Measurements from ENCODE around the gene RHEB.
"Not testable (repeated sequence)": the region's sequence is repeated elsewhere in the genome, so short reads cannot be mapped to it uniquely, and the experiment has no call there.

The RHEB gene

DNA sequence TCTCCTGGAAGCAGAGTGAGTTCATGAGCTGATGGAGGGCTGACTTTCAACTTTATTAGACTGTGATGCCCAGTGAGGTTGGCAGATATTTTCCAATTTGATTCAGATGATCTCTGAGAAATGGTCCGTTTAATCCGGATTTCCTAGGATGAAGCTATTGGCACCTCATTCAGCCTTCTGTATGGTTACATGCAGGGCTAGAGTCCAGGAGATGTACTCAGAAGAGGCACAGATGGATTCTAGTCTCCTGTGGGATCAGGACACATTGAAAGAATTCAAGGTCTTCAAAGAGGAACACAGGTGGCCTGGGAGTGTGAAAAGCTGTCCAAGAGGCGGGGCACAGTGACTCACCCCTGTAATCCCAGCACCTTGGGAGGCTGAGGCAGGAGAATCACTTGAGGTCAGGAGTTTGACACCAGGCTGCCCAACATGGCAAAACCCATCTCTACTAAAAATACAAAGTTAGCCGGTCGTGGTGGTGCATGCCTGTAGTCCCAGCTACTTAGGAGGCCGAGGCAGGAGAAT lies 23.0 kb upstream of the RHEB start:
- no peak for TF ChIP-seq CTCF (conservative IDR thresholded peaks at IDR 0.05)
- H3K27ac ChIP-seq, result no peak overlapping the region

DNA sequence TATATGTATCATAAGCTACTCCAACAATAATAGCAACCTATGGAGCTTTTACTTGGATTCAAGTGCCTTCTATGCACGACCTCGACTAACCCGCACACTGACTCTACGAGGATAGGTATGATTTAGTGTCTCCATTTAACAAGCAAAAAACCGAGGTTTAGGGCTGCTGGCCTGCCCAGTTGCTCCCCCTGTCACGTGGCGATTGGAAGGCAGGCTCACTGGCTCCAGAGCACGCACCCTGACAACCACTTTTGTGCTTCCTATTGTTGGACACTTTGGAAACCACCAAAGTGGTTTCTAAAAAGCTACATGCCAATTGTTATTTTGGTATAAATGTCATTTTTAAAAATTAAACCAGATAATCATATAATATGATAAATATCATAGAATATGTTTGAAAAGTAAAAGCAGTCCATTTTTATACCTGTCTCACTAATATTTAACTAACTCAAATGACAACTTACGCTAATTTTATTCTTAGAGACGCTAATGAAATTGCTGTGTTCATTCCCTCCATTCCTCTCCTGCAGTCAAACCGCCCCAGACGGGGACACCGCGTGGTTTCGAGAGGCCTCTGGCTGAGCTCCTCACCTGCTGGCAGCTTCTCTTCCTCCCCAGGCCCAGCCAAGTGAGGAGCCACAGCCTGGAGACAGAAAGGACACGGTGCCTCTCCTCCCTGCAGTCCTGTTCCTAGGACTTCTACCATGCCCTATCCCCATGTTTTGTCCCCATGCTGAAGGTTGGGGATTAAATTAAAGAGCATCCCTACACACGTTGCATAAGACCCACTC lies 22.2 kb upstream of the RHEB start:
- TF ChIP-seq CTCF (conservative IDR thresholded peaks at IDR 0.05), result no peak
- H3K27ac ChIP-seq, result no peak overlapping the region

- no peak for TF ChIP-seq CTCF (conservative IDR thresholded peaks at IDR 0.05)
- no peak overlapping the region for H3K27ac ChIP-seq
These were observed 20.5 kb upstream of the RHEB start for GRCh38 chr7:151540146-151540545.

- H3K27ac ChIP-seq, result no peak overlapping the region
- TF ChIP-seq CTCF (conservative IDR thresholded peaks at IDR 0.05), result no peak
These were observed 19.5 kb upstream of the RHEB start for GRCh38 chr7:151539088-151539671.

- no peak for TF ChIP-seq CTCF (conservative IDR thresholded peaks at IDR 0.05)
These were observed 18.3 kb upstream of the RHEB start for GRCh38 chr7:151537818-151538561.

GRCh38 chr7:151536178-151536577 lies 16.5 kb upstream of the RHEB start:
- H3K27ac ChIP-seq, result not testable (repeated sequence)

More at GRCh38 chr7:151537818-151538561, 18.3 kb upstream of the RHEB start:
- H3K27ac ChIP-seq, result no peak overlapping the region

GRCh38 chr7:151529842-151530241 lies 10.1 kb upstream of the RHEB start:
- H3K27ac ChIP-seq, result no peak overlapping the region
- no peak for TF ChIP-seq CTCF (conservative IDR thresholded peaks at IDR 0.05)
